Measurements from ENCODE around the gene C11orf97. TPM values are rescaled to one million over a fixed set of nuclear protein-coding genes. Genes with fewer than 3 reads are reported as not detected.

Gene C11orf97
- total and polyA plus RNA-seq, 2 of the 13 experiments (the other 11 are each of a cell fraction or from before 2014, with no cell fraction given) = 0.35 TPM; not detected in 1

- TF ChIP-seq TERF1 (CRISPR knock-in tag; IDR thresholded peaks at IDR 0.05) = no peak
- TF ChIP-seq CHD4 (IDR thresholded peaks at IDR 0.05; ENCODE audit: borderline replicate concordance, low read length) = no peak
- TF ChIP-seq ZFP90 (CRISPR knock-in tag; IDR thresholded peaks at IDR 0.05; ENCODE audit: borderline replicate concordance) = no peak
- TF ChIP-seq CAMTA2 (CRISPR knock-in tag; IDR thresholded peaks at IDR 0.05; ENCODE audit: borderline replicate concordance) = no peak
- TF ChIP-seq ZNF318 (CRISPR knock-in tag; IDR thresholded peaks at IDR 0.05) = no peak
- no peak for TF ChIP-seq ZNF292 (CRISPR knock-in tag; IDR thresholded peaks at IDR 0.05; ENCODE audit: borderline replicate concordance, low read depth)
- TF ChIP-seq ZFYVE20 (CRISPR knock-in tag; IDR thresholded peaks at IDR 0.05; ENCODE audit: borderline replicate concordance, low read depth) = no peak
- no peak for TF ChIP-seq ZNF264 (CRISPR knock-in tag; IDR thresholded peaks at IDR 0.05)
- TF ChIP-seq CREM (IDR thresholded peaks at IDR 0.05) = peak; percentile 71
- TF ChIP-seq CREM (CRISPR knock-in tag; IDR thresholded peaks at IDR 0.05) = no peak
- no peak for TF ChIP-seq CERS6 (CRISPR knock-in tag; IDR thresholded peaks at IDR 0.05)
- TF ChIP-seq, protein P1, sequence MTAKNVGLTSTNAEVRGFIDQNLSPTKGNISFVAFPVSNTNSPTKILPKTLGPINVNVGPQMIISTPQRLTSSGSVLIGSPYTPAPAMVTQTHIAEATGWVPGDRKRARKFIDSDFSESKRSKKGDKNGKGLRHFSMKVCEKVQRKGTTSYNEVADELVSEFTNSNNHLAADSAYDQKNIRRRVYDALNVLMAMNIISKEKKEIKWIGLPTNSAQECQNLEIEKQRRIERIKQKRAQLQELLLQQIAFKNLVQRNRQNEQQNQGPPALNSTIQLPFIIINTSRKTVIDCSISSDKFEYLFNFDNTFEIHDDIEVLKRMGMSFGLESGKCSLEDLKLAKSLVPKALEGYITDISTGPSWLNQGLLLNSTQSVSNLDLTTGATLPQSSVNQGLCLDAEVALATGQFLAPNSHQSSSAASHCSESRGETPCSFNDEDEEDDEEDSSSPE (CRISPR knock-in tag; IDR thresholded peaks at IDR 0.05) = peak; percentile 93
- TF ChIP-seq KLF9 (CRISPR knock-in tag; IDR thresholded peaks at IDR 0.05; ENCODE audit: low read depth) = no peak
- TF ChIP-seq HDAC6 (IDR thresholded peaks at IDR 0.05; ENCODE audit: low read depth, low read length) = no peak
- TF ChIP-seq ZNF44 (CRISPR knock-in tag; IDR thresholded peaks at IDR 0.05) = no peak
- TF ChIP-seq ZNF205 (CRISPR knock-in tag; IDR thresholded peaks at IDR 0.05) = no peak; the same call in none of the 2 replicates
- peak; percentile 58 for TF ChIP-seq IKZF4 (CRISPR knock-in tag; IDR thresholded peaks at IDR 0.05; ENCODE audit: borderline replicate concordance, low read depth, not compliant biosample characterization)
- peak; percentile 2; the same call in 1 of the 2 replicates for TF ChIP-seq FOXA3 (CRISPR knock-in tag; IDR thresholded peaks at IDR 0.05)
Observed at GRCh38 chr11:94493281-94494125, 18.8 kb upstream of the C11orf97 start, which contains the start of the genes ANKRD49 and MRE11 (continued).

Data from HepG2 (cell line).